H9 (cell line): Measurements from ENCODE around the gene CPLX1. TPM values are rescaled to one million over a fixed set of nuclear protein-coding genes. Genes with fewer than 3 reads are reported as not detected.

ENCODE experiments used
- DNase-seq: peaks from one replicate; pipeline ENCODE4 v3.0.0-alpha.2; 2017
- H2AFZ ChIP-seq: one replicate; pipeline ENCODE4 v1.6.1; 2013; ENCODE audit warnings: mild to moderate bottlenecking, low read length, control low read depth, moderate library complexity
- H2AK5ac ChIP-seq: 2 replicates; pipeline ENCODE4 v1.6.1; 2013; ENCODE audit warnings: low read length, control low read depth, mixed read lengths; ENCODE audit not compliant: insufficient read length
- H2BK120ac ChIP-seq: one replicate; pipeline ENCODE4 v1.6.1; 2013; ENCODE audit warnings: low read depth, mild to moderate bottlenecking, low read length, control low read depth, inconsistent platforms; ENCODE audit not compliant: poor library complexity, severe bottlenecking
- H2BK12ac ChIP-seq: 2 replicates; pipeline ENCODE4 v1.6.1; 2013; ENCODE audit warnings: low read length, control low read depth, mixed read lengths, low read depth; ENCODE audit not compliant: insufficient read length
- H2BK15ac ChIP-seq: 2 replicates; pipeline ENCODE4 v1.6.1; 2013; ENCODE audit warnings: low read depth, low read length, control low read depth
- H2BK20ac ChIP-seq: one replicate; pipeline ENCODE4 v1.6.1; 2013; ENCODE audit warnings: low read depth, mild to moderate bottlenecking, low read length, control low read depth, inconsistent platforms; ENCODE audit not compliant: poor library complexity, severe bottlenecking
- H2BK5ac ChIP-seq: 2 replicates; pipeline ENCODE4 v1.6.1; 2013; ENCODE audit warnings: low read length, control low read depth, mixed read lengths; ENCODE audit not compliant: insufficient read length
- H3K14ac ChIP-seq: 2 replicates; pipeline ENCODE4 v1.6.1; 2013; ENCODE audit warnings: low read length, control low read depth; ENCODE audit not compliant: insufficient read depth
- H3K18ac ChIP-seq: 2 replicates; pipeline ENCODE4 v1.6.1; 2013; ENCODE audit warnings: low read depth, mild to moderate bottlenecking, mixed read lengths, low read length, control low read depth; ENCODE audit not compliant: insufficient read length
- H3K23ac ChIP-seq: 2 replicates; pipeline ENCODE4 v1.6.1; 2013; ENCODE audit warnings: low read length, control low read depth, mixed read lengths, low read depth; ENCODE audit not compliant: insufficient read length
- H3K23me2 ChIP-seq: 2 replicates; pipeline ENCODE4 v1.6.1; 2013; ENCODE audit warnings: low read depth, mild to moderate bottlenecking, mixed read lengths, low read length, control low read depth; ENCODE audit not compliant: insufficient read length, poor library complexity, severe bottlenecking
- H3K27ac ChIP-seq: 2 replicates; pipeline ENCODE4 v1.5.1; 2013; ENCODE audit warnings: low read length, control low read depth, mixed read lengths, low read depth; ENCODE audit not compliant: insufficient read length
- H3K27me3 ChIP-seq: 2 replicates; pipeline ENCODE4 v1.6.1; 2013; ENCODE audit warnings: low read length, control low read depth, inconsistent platforms; ENCODE audit not compliant: insufficient read depth
- H3K4ac ChIP-seq: 2 replicates; pipeline ENCODE4 v1.6.1; 2013; ENCODE audit warnings: low read depth, mild to moderate bottlenecking, control low read depth, inconsistent platforms, low read length, moderate library complexity
- H3K4me1 ChIP-seq: 2 replicates; pipeline ENCODE4 v1.6.1; 2013; ENCODE audit warnings: low read length, control low read depth, inconsistent platforms; ENCODE audit not compliant: insufficient read depth
- H3K4me2 ChIP-seq: 2 replicates; pipeline ENCODE4 v1.6.1; 2013; ENCODE audit warnings: low read length, control low read depth, mixed read lengths; ENCODE audit not compliant: insufficient read length, insufficient read depth
- H3K56ac ChIP-seq: 2 replicates; pipeline ENCODE4 v1.6.1; 2013; ENCODE audit warnings: low read depth, mild to moderate bottlenecking, mixed read lengths, low read length, control low read depth; ENCODE audit not compliant: insufficient read length
- H3K79me1 ChIP-seq: 2 replicates; pipeline ENCODE4 v1.6.1; 2013; ENCODE audit warnings: low read depth, mild to moderate bottlenecking, moderate library complexity, low read length, control low read depth, inconsistent platforms; ENCODE audit not compliant: insufficient read depth, poor library complexity, severe bottlenecking
- H3K79me2 ChIP-seq: 2 replicates; pipeline ENCODE4 v1.6.1; 2013; ENCODE audit warnings: low read length, control low read depth, inconsistent platforms; ENCODE audit not compliant: insufficient read depth
- H3K9ac ChIP-seq: 2 replicates; pipeline ENCODE4 v1.6.1; 2013; ENCODE audit warnings: low read length, control low read depth, mixed read lengths; ENCODE audit not compliant: insufficient read length; ENCODE audit errors: extremely low read depth
- H3K9me3 ChIP-seq: one replicate; pipeline ENCODE4 v1.6.1; 2013; ENCODE audit warnings: low read depth, low read length, inconsistent platforms; ENCODE audit not compliant: control insufficient read depth
- H3T11ph ChIP-seq: one replicate; pipeline ENCODE4 v1.6.1; 2013; ENCODE audit warnings: mild to moderate bottlenecking, low read length, control low read depth, inconsistent platforms
- H4K20me1 ChIP-seq: one replicate; pipeline ENCODE4 v1.6.1; 2013; ENCODE audit not compliant: control insufficient read depth, insufficient read length, insufficient read depth
- H4K5ac ChIP-seq: 2 replicates; pipeline ENCODE4 v1.6.1; 2013; ENCODE audit warnings: low read depth, mild to moderate bottlenecking, mixed read lengths, low read length, control low read depth; ENCODE audit not compliant: insufficient read length
- H4K8ac ChIP-seq: replicated peaks from 2 replicates; pipeline ENCODE4 v1.6.1; 2013; ENCODE audit warnings: low read length, control low read depth, mixed read lengths, low read depth; ENCODE audit not compliant: insufficient read length
- H4K91ac ChIP-seq: 2 replicates; pipeline ENCODE4 v1.6.1; 2013; ENCODE audit warnings: low read depth, mild to moderate bottlenecking, moderate library complexity, mixed read lengths, low read length, control low read depth; ENCODE audit not compliant: insufficient read length
- H3K27ac Mint-ChIP-seq, 3 experiments: 2 replicates in 2 of 3; 3 replicates in 1 of 3; pipeline ENCODE4 v1.8.0; 2020 to 2021; ENCODE audit warnings: mixed read lengths in 3 of 3, mild to moderate bottlenecking in 1 of 3, moderate library complexity in 1 of 3
- H3K27me3 Mint-ChIP-seq: 2 replicates; pipeline ENCODE4 v1.8.0; 2021; ENCODE audit warnings: low read depth, mild to moderate bottlenecking, moderate library complexity, mixed read lengths
- H3K36me3 Mint-ChIP-seq, 3 experiments: 2 replicates in 2 of 3; 3 replicates in 1 of 3; pipeline ENCODE4 v1.8.0; 2020 to 2021; ENCODE audit warnings: low read depth in 3 of 3, mixed read lengths in 3 of 3; ENCODE audit not compliant: insufficient read depth in 1 of 3
- H3K4me1 Mint-ChIP-seq, 2 experiments: 2 replicates each; pipeline ENCODE4 v1.8.0; 2020; ENCODE audit warnings: mixed read lengths in 2 of 2
- H3K4me3 Mint-ChIP-seq, 2 experiments: 2 replicates in 1 of 2; 3 replicates in 1 of 2; pipeline ENCODE4 v1.8.0; 2020 to 2021; ENCODE audit warnings: mild to moderate bottlenecking in 2 of 2, mixed read lengths in 2 of 2, moderate library complexity in 1 of 2
- H3K9me3 Mint-ChIP-seq, 2 experiments: 2 replicates in 1 of 2; 3 replicates in 1 of 2; pipeline ENCODE4 v1.8.0; 2020; ENCODE audit warnings: mild to moderate bottlenecking in 2 of 2, mixed read lengths in 2 of 2, moderate library complexity in 1 of 2
- WGBS: extraction: QIAGEN DNeasy Blood & Tissue Kit; methylation state at CpG from one replicate; pipeline ENCODE4 v1.1.7; 2013; ENCODE audit warnings: missing lambda C conversion rate, low lambda C conversion rate, mixed read lengths; ENCODE audit not compliant: insufficient read length; ENCODE audit errors: extremely low coverage; 5-methylcytosine and 5-hydroxymethylcytosine counted together
- total RNA-seq: library from RNA; stranded (reverse); gene quantifications from 2 replicates; pipeline ENCODE4 v1.2.1, GENCODE V29; 2021
- TF ChIP-seq, protein P1 (sequence below): fragments of 200-600 bp; sonication (generic); conservative IDR thresholded peaks from 3 replicates; pipeline ENCODE4 v1.8.0; 2021; ENCODE audit warnings: antibody characterized with exemption, mild to moderate bottlenecking

CPLX1 gene
- total RNA-seq, 1 experiment from 2014 or later: 0.90 TPM

DNA sequence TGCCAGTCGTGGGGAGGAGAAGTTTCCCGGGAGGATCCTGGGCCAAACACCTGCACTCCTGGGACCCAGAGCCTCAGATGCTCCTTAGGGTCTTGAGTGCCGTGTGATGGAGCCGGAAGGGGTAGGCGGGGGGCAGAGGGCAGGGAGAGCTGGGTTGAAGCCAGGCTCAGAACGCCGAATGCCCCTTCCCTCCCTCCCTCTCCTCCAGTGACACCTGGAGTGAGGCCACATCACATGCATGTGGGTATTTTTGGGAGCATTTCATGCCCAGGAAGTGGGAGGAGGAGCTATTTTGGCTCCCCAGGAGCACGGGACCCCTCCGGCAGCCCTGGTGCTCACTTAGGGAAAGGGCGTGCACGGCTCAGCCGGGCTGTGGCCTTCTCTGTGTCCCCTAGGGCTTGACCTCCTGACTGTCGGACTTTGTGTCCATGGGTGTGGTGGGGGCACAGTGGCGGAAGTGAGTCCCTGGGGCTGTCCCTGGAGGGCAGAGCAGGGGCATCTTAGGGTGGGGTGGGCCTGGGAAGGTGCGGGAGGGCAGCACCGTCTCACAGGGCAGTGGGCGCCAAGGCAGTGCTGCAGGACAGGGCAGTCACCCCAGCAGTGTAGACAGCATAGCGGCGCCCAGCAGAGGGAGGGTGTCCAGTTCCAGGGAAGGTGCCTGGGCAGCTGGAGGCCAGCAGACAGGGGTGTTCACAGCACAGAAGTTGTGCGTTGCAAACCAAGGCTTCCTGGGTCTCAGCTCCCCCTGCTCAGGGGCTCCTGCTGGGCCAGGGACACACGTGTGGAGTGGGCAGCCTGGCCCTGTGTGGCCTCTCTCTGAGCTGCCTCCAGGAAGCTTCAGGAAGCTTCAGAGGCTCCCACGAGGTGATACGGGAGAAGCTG, 4.9 kb upstream of the CPLX1 start:
- Histone ChIP-seq H2AFZ (no peak overlapping the region), H2BK15ac (no peak overlapping the region), H4K20me1 (no peaks in the 10 kb centered on the region), H3K4me2 (no peak overlapping the region), H2BK120ac (no peak overlapping the region), H2BK5ac (no peak overlapping the region), H3K9ac (no peak overlapping the region), H3K4ac (no peak overlapping the region), H3K4me1 (no peaks in the 10 kb centered on the region), H4K91ac (no peak overlapping the region), H3K18ac (no peak overlapping the region), H3K14ac (no peak overlapping the region), H4K8ac (no peak overlapping the region), H3K79me1 (no peaks in the 10 kb centered on the region), H3K27me3 (peaks cover 9% of the 10 kb centered on the region; the same call in 1 of the 2 replicates), H3K79me2 (no peaks in the 10 kb centered on the region), H2AK5ac (no peak overlapping the region), H3K23ac (no peak overlapping the region), H2BK20ac (no peak overlapping the region), H3T11ph (no peak overlapping the region), H3K9me3 (no peaks in the 10 kb centered on the region), H2BK12ac (no peak overlapping the region), H3K23me2 (no peaks in the 10 kb centered on the region), H3K27ac (no peak overlapping the region), H4K5ac (no peak overlapping the region), H3K56ac (no peak overlapping the region)
- WGBS: no CpG with 5 or more reads among the region's 23 CpGs
- TF ChIP-seq, protein P1, sequence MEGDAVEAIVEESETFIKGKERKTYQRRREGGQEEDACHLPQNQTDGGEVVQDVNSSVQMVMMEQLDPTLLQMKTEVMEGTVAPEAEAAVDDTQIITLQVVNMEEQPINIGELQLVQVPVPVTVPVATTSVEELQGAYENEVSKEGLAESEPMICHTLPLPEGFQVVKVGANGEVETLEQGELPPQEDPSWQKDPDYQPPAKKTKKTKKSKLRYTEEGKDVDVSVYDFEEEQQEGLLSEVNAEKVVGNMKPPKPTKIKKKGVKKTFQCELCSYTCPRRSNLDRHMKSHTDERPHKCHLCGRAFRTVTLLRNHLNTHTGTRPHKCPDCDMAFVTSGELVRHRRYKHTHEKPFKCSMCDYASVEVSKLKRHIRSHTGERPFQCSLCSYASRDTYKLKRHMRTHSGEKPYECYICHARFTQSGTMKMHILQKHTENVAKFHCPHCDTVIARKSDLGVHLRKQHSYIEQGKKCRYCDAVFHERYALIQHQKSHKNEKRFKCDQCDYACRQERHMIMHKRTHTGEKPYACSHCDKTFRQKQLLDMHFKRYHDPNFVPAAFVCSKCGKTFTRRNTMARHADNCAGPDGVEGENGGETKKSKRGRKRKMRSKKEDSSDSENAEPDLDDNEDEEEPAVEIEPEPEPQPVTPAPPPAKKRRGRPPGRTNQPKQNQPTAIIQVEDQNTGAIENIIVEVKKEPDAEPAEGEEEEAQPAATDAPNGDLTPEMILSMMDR: no peak
- Mint-ChIP-seq H3K27ac (no peak overlapping the region; a peak in 1 of 7 replicates), H3K4me1 (no peaks in the 10 kb centered on the region), H3K36me3 (peaks cover 0 to 1% (median 0%) of the 10 kb centered on the region in 3 experiments; a peak in 1 of 7 replicates), H3K27me3 (peaks cover 57% of the 10 kb centered on the region), H3K4me3 (no peak overlapping the region), H3K9me3 (peaks cover 0 to 2% of the 10 kb centered on the region in 2 experiments; a peak in 1 of 5 replicates)
- no peak for DNase-seq
